HG03457 (cell line): ENCODE data around the gene ASPRV1.

Experiments used
- ATAC-seq: cut with Tn5 transposase; IDR thresholded peaks from one replicate; pipeline ENCODE4 v1.9.1; 2021; ENCODE audit warnings: moderate number of reproducible peaks; ENCODE audit not compliant: unreplicated experiment

The ASPRV1 gene

DNA sequence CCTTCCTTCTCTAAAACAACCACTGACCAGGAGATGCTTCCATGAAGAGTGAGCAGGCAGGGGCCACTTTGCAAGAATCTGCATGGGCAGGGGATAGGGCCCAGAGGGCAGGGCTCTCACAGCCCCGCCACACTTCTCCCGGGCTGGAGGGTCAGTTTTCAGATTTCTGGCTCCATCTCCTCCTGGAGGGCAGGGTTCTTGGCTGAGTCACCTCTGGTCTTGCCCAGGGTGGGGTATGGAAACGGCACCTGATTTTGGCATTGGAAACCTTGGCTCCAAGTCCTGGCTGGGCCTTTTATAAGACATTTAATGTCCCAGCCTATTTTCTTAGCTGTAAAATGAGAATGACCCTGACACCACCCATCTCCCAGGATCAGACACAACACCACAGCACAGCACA is 27.6 kb upstream of the ASPRV1 start:
- ATAC-seq: no peak

DNA sequence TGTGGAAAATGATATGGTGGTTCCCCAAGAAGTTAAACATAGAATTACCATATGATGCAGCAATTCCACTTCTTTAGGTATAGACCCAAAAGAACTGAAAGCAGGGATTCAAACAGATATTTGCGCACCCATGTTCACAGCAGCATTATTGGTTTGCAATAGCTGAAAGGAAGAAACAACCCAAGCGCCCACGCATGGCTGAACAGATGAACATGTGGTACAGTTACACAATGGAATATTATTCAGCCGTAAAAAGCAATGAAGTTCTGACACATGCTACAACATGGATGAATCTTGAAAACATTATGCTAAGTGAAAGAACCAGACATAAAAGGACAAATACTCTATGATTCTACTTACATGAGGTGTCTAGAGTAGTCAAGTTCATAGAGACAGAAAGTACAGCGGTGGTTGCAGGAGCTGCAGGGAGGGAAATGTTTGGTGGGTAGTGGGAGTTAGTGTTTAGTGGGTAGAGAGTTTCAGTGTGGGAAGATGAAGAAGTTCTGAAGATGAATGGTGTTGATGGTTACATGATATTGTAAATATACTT is 26.7 kb upstream of the ASPRV1 start:
- no peak for ATAC-seq

DNA sequence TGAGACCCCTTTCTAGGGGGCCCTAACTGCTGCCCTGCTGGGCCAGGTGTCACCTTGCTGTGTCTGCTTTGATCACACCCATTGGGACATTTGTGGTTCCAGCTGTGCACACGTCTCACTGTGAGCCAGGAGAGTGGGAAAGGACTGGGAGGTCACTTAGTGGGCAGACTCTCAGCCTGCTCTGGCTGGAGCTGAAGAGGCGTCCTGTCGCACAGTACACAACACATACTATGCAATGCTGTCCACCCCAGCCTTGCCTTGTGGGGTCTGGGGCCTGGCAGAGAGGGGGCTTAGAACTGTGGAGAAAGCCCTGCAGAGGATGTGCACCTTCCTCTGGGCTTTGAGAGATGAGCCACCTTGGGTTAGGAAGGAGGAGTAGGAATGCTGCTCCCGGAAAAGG is 25.3 kb upstream of the ASPRV1 start:
- ATAC-seq: no peak

DNA sequence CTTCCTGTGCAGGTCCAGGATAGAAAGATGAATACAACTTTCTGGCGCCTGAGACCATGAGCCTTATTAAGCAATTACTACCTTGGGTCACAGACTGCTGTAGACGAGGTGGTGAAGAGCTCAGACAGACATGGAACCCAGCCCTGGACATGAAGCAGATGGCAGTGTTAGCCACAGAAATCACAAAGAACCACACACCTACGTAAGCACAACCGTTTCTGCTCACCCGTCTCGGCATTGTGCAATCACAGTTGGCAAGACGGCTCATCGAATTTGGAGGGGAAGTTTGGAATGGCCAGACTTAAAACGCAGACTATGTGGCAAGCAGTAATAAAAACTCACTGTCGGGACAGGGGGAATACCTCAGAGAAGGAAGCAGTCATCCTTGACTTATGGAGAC is 24.3 kb upstream of the ASPRV1 start:
- no peak for ATAC-seq

DNA sequence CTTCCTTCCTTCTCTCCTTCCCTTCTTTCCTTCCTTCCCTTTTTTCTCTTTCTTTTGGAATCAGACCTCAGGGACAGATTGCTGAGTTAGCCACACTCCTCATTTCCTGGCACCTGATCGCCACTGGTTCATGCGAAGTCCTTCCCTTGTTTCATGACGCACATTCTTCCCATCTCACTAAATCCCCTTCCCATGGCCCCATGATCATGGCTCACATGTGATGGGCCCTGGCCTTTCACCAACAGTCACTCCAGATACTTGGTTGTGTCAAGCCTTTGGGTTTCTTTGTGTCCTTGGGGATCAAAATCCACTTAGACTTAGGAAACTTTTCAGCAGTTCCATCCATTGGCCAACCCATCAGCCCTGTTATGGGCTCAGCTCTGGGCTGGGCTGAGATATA is 23.8 kb upstream of the ASPRV1 start:
- no peak for ATAC-seq

DNA sequence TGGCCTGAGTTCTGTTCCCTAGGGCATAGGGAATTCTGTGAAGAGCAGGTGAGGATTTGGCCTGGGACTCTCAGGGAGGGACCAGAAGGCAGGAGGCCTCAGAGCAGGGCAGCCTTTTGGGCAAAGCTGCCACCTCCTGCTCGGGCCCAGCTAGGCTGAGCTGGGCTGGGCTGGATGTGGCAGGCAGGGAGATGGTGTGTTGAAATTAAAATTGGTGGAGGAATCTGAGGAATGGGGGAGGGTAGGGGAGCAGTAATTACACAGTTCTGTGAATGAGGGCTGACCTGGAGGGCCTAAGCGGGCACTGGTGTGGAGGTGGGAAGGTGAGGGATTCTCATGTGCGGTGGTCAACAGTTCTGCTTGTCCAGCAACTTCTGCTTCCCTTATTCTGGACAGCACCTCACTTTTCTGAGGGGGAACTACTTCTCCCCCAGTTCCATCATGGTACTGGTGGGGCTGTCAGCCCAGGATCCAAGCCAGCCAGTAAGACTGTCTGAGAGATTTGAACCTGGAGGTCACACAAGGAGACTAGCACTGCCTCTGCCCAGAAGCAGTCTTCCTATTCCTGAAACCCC is 22.0 kb upstream of the ASPRV1 start:
- no peak for ATAC-seq

DNA sequence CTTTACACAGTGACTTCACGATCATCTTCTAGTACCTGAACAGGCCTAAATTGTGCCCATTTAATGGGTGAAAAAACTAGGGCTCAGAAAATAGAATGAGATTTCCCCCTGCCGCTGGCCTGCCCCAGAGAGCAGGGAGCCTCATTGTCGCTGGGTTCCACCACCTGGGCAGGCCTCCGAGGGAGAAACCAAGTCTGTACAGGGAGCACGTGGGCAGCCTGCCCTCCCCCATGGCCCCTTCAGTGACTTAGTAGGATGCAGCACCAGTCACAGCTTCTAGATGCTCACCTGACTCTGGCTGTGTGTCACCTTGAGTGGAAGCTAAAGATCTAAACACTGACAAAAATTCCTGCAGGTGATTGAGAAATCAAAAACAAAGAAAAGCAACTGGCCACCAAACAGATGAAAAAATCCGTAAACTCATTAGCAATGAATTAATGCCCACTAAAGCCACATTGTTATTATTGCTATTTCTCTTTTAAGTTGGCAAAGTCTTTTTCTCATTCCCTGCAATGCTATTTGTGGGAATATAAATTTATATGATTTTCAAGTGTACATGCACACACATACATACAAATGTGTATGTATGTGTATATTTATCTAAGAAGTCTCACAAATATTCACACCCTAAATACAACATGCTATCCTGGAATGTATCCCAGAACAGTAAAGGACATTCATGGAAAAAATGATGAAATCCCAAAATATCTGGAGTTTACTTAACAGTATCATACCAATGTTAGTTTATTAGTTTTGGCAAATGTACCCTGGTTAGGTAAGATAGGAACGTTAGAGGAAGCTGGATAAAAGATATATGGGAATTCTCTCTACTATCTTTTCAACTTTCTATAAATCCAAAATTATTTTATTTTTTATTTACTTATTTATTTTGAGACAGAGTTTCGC is 18.7 kb upstream of the ASPRV1 start:
- ATAC-seq: no peak

DNA sequence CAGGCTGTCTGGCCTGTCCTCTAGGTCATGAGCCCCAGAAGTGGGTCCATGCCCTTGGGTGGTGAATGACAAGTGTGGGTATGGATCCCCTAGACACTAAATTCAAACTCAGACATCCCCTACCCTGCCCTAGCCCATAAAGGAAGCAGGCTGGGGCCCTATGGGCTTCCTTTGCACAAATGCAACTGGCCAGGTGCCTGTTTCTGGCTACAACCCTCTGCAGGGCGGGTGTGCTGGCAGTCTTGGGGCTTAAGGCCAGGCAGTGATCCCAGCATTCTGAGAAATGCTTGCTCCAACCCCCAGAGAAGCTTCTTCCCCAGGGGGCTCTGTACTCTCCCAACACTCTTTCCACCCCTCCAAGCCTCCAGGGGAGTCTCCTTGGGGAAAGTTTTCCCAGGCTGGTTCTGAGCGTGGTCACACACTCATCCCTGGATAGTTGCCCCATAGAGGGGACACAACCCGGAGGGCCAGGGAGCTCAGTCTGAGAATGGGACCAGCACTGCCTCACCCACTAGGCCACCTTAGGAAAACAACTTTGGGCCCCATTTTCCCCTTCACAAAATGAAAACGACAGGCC is 16.6 kb upstream of the ASPRV1 start:
- no peak for ATAC-seq

DNA sequence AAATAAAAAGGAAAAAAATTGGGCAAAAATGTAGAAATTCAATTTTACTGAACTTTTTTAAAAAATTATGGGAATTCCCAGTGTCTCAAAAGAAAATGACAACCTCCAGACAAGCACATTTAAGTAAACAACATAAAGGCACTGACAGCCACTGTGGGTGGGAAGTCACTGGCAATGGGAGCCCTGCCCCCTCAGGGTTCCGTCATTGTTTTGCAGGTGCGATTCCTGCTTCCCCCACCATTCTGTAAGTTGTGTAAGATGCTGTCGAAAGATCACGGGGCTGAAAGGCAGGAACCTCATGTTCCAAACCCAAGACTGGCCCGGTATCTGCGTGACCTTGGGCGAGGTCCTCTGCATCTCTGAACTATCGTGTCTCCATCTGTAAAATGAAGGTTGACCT is 15.8 kb upstream of the ASPRV1 start:
- ATAC-seq: no peak

DNA sequence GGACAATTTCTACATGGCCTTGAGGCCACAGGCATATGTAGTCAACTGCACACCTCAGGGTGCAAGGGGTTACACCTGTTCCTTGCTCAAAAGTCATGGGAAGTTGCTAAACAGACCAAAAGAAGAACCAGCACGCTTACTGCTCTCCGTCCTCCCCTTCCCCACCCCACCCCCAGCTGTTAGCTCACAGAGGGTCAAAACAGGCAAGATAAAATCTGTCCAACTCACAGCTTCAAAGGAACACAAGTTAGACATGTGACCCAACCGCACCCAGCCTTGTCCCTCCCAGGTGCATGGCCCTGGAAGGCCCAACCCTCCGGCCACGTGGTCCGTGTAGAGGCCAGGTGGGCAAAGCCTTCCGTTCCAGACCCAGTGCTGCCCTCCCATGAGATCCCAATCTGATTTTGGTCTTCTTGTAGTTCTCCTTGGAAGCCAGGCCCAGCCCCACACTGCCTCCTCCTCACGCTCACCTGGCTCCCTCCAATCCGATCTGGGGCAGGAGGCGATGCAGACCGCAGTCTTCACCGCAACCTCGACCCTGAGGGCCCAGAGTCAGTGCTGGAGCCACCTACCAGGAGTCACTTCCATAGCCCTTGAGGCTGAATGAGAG is 14.5 kb upstream of the ASPRV1 start:
- ATAC-seq: no peak

DNA sequence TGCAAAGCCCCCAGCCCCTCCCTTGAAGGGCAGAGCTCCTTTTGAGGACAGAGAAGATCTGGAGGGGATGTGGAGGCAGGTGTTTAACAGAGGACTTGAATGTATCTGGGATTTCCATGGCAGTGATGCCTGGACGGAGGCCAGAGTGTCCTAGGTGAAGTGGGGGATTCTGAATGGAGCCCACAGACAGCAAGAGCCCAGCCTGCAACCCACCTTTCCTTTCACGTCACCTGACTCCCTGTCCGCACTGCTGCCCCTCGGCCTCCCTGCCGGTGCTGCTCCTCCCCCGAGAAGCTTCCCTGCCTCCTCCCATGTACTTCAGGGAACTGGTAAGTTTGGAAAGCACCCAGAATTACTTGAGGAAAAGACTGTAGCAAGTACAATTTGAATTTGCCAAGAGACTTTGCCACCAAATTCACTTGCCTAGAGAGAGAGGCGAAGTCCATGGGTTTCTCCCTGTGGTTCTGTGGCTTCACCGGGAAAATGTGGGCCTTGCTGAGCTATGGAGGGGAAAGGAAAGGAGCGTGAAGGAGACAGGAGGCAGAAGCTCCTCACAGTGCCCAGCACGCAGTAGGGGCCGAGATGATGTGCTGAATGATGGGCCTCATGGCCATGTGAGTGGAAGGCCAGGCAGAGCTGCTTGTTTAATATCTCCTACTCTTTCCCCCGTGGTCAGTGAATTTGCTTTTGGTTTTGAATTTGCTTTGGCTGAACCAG is 13.9 kb upstream of the ASPRV1 start:
- no peak for ATAC-seq

DNA sequence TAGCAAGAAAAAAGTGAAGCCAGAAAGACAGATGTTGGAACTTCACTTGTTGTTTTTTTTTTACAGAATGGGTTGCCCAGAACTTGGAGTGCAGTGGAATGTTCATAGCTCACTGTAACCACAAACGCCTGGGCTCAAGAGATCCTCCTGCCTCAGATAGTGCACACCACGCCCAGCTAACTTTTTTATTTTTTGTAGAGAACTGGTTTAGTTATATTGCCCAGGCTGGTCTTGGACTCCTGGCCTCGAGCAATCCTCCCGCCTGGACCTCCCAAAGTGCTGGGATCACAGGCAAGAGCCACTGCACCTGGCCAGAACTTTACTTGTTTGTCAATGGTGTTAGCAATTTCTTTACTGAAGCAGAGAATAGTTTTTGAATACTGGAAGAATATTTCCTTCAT is 11.9 kb upstream of the ASPRV1 start:
- no peak for ATAC-seq

DNA sequence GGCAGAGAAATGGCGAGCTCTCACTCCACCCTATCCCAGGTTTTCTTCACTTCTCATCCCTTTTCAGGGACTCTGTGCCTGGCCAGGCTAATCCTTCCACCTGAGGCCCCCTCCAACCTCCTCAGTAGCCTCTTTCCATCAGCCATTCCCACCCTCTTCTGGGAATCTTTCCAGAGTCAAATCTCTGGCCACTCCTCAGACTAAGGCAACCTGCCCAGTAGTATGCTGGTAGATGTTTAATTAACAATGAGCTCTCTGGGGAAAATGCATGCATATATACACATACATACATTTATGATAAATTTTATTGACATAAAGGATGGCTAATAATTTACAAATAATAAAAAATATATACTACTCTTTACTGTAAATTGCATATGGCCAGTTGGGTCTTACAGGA is 11.4 kb upstream of the ASPRV1 start:
- ATAC-seq: no peak

DNA sequence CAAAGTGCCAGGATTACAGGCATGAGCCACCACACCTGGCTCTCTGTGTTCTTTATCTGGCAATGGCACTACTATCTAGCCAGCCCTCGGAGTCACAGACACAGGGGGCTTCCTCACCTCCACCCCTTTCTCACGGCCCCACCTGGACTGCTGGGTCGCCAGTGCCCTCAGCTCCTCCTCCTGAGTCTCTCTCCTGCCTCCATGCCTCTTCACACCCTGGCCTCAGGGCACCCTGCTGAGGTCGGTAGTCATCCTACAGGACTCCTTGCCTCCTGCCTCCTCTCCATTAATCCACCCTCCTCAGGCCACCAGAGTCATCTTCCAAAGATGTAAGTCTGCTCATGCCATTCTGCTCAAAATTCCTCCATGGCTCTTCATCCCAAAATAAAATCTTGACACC is 8.6 kb upstream of the ASPRV1 start:
- no peak for ATAC-seq

DNA sequence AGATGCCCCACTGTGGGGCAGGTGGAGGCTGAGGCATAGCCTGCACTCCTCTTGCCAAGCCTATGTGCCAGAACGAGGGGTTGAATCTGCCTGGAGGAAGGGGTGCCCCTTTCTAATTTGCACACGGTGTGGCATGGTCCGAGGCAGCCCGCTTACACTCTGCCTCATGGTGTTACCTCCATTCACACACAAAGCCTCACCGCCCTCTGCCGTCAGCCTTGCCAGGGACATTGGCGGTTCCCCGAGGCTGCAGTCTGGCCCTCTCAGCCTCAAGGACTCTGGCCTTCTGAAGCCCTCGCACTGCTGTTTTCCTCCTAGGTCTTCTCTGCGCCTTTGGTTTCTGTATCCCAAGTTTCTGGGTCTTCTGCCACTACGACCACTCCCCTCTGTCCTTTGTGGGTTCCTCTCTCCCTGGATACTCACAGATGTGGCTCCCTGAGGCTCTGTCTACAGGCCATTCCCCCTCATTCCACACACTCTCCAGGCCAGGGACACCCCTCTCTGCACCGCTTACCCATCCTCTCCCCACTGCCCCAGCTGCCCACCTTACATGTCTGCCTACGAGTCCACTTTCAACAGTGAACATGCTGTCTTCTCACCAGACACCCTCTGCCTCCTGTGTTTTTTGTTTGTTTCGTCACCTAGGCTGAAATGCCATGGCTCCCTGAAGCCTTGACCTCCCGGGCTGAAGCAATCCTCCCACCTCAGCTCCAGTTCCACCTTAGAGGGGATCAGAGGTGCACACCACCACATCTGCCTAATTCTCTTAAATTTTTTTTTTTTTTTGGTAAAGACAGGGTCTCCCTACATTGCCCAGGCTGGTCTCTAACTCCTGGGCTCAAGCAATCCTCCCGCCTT is 7.9 kb upstream of the ASPRV1 start:
- ATAC-seq: no peak

DNA sequence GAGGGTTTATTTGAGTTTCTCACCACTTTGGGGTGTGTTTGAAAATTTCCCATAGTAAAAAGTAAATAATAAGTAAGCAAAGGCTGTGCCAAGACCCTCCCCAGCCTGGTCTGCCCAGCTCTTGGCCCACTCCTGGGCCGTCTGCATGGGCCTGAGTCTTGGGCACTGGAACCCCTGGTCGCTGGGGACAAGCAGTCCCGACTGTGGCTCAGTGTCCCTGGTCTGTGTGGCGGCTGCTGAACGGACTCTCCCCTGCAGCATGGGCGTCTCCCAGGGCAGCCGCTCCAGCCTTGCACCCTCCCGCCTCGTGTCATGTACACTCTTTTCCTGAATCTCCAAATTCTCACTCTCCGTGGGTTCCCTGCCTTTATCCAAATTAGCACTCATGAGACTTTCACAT is 7.2 kb upstream of the ASPRV1 start:
- ATAC-seq: no peak

DNA sequence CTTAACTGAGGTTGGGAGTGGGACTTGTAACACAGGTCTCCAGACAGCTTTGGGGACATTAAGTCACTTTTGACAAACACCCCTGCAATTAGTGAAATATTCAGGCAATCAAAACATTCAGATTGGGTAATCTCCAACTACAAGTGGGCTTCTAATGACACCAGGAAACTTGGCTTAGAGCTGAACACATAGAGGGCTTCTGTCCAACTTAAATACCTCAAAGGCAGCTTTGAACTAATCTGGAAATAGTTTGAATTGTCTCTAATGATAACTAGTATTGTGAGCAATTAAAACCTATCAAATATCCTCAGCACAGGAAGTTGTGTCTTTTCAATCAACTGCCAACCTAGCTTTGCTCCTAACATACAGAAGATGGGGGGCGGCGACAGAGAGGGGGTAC is 5.1 kb upstream of the ASPRV1 start:
- no peak for ATAC-seq

DNA sequence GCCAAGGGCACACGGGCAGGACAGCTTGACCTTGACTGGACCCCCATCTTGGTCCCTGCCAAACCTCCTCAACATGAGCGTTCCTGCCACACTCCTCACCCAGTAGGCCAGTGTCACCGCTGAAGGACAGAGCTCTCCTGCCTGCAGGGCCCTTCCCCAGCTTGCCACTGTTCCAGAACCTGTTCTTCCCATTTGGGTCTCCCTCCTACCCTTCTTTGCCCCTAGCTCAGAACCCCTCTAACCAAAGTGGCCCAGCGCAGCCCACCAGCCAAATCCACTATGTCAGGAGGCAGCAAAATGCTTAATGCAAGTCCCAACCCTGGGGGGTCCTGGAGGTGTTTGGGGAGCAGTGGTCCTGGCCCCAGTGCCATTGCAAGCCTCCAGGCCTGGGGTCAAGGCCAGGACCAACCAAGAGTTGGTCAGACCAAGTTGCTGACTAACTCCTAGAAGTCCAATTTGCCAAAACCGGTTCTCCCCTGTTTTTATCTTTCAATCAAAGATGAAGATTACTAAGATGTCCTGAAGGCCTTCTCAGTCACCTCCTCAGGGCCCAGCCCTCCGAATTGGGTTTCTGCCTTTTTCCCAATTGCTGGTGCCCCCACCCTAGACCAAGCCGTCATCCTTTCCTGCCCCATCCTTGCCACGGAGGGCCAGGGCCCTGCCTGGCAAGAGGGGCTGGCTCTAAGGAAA is 4.5 kb upstream of the ASPRV1 start:
- ATAC-seq: no peak

DNA sequence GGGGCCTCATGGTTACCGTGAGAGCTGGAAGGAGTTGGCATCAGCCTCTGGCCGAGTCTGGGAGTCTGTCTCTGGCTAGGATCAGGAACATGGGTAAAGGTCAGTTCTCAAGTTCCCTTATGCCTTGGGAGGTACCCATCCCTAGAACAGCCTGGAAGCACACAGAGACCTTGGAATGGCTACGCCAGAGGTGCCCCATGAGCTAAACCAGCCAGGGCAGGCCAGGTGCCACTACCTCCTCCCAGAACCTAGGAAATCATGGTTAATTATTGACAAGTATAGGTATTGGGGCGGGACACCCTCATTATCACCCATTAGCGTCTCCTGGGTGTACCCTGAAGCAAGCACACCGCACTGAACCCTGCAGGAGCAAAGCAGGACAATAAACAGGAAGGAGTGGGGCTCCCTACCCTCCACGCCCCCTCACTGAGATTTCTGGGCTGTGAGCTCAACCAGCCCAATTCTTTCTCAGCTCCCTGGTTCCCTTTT is 3.0 kb upstream of the ASPRV1 start:
- no peak for ATAC-seq
